LNCaP clone FGC (cell line): ENCODE results near the gene ART4.
A peak's percentile ranks its signal among the peaks of the same experiment; 100 is the strongest.

ENCODE experiments used
- DNase-seq: peaks from one replicate; pipeline ENCODE4 v3.0.0-alpha.2; 2011; ENCODE audit warnings: low read depth
- H3K4me3 ChIP-seq: 2 replicates; pipeline ENCODE4 v1.5.1; 2011; ENCODE audit warnings: mild to moderate bottlenecking, low read depth, low read length, control low read depth
- CTCF ChIP-seq: IDR thresholded peaks from 2 replicates; pipeline ENCODE4 v1.5.1; 2012; ENCODE audit warnings: mild to moderate bottlenecking; ENCODE audit not compliant: control insufficient read depth, insufficient read depth; ENCODE audit errors: extremely low read depth

Gene ART4

GRCh38 chr12:14852880-14853279 is 9.6 kb upstream of the ART4 start:
- H3K4me3 ChIP-seq = no peak overlapping the region
- TF ChIP-seq CTCF = no peak
- no peak for DNase-seq

GRCh38 chr12:14850929-14851663 is 7.8 kb upstream of the ART4 start:
- no peak for DNase-seq
- no peak for TF ChIP-seq CTCF
- H3K4me3 ChIP-seq = no peak overlapping the region

GRCh38 chr12:14849661-14850060 is 6.3 kb upstream of the ART4 start:
- TF ChIP-seq CTCF = no peak
- no peak for DNase-seq
- no peak overlapping the region for H3K4me3 ChIP-seq

GRCh38 chr12:14846876-14847580 is 3.7 kb upstream of the ART4 start:
- no peak for DNase-seq
- H3K4me3 ChIP-seq = no peak overlapping the region
- TF ChIP-seq CTCF = no peak

- DNase-seq = no peak
- H3K4me3 ChIP-seq = no peak overlapping the region
- no peak for TF ChIP-seq CTCF
Observed at GRCh38 chr12:14846042-14846587, 2.8 kb upstream of the ART4 start.

GRCh38 chr12:14845350-14845750 is 2.0 kb upstream of the ART4 start:
- peak; percentile 83 for TF ChIP-seq CTCF
- no peak for DNase-seq
- no peak overlapping the region for H3K4me3 ChIP-seq
